ENCODE data around the gene CALML6. TPM values are rescaled to one million over a fixed set of nuclear protein-coding genes. Genes with fewer than 3 reads are reported as not detected.
"Not testable (repeated sequence)": the region's sequence is repeated elsewhere in the genome, so short reads cannot be mapped to it uniquely, and the experiment has no call there.

CALML6 gene
- total RNA-seq, 1 experiment from 2014 or later = not detected

GRCh38 chr1:1925437-1926345, 10.6 kb downstream of the CALML6 start:
- no peak for DNase-seq (ENCODE audit: low spot score)

- DNase-seq (ENCODE audit: low spot score) = no peak
These were observed 11.3 kb downstream of the CALML6 start for GRCh38 chr1:1926346-1926811.

DNA sequence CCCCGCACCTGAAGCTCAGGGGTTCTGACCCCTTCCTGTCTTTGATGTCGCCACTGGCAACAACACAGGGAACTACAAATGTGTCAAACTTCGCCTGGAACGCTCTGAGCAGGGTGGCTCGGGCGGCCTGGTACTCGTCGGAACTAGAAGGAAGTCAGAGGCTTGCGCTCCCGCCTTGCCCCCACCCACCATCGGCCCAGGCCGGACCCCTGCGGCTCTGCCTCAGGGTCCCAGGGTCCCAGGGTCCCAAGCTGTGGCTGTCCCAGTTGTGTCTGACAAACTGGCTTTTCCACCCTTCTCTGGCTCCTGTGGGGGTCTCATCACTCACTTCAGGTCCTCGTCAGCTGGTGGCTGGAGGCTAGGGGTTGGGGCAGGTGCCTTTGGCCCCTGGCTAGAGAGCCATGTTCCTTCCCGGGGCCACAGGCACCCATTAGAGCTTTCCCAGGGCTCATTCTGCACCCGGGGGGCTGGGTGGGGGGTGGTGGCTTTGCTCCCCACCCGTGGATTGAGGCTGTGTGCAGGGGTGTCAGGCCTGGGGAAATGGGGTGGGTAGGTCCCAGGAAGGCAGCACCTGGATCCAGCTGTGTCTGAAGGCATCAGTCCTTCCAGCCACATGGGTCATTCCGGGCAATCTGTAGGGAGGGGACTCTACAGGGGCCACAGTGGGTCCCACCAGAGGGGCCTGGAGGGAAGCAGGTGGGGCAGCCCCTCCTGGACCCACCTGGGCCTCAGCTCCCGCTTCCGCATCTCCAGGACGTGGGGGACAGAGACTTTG, 12.0 kb downstream of the CALML6 start:
- no peak for DNase-seq (ENCODE audit: low spot score)

GRCh38 chr1:1927751-1928150, 12.7 kb downstream of the CALML6 start:
- no peak for DNase-seq (ENCODE audit: low spot score)

- no peak for DNase-seq (ENCODE audit: low spot score)
These were observed 13.4 kb downstream of the CALML6 start for GRCh38 chr1:1928231-1929101.

DNA sequence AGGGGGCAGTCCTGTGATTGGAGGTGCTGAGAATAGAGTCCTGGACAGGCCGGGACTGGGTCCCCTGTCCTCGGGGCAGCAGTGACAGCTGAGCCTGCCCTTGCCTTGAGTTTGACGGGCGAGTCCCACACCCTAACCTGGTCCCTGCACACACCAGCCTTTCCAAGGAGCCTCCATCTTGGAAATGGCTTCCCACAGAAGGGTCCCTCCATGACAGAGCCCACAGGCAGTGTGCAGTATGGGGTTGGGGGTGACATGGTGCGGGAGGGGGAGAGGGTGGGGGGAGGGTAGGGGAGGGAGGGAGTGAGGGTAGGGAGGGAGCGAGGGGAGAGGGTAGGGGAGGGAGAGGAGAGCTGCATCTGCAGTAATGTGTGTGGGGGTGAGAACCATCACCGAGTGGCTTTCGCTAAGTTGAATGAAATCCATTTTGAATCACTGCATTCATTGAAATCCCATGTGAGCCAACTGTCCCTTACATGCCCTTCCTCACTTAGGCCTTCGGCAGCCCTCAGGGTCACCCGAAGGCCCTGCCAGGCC, 14.1 kb downstream of the CALML6 start:
- DNase-seq (ENCODE audit: low spot score) = no peak

DNA sequence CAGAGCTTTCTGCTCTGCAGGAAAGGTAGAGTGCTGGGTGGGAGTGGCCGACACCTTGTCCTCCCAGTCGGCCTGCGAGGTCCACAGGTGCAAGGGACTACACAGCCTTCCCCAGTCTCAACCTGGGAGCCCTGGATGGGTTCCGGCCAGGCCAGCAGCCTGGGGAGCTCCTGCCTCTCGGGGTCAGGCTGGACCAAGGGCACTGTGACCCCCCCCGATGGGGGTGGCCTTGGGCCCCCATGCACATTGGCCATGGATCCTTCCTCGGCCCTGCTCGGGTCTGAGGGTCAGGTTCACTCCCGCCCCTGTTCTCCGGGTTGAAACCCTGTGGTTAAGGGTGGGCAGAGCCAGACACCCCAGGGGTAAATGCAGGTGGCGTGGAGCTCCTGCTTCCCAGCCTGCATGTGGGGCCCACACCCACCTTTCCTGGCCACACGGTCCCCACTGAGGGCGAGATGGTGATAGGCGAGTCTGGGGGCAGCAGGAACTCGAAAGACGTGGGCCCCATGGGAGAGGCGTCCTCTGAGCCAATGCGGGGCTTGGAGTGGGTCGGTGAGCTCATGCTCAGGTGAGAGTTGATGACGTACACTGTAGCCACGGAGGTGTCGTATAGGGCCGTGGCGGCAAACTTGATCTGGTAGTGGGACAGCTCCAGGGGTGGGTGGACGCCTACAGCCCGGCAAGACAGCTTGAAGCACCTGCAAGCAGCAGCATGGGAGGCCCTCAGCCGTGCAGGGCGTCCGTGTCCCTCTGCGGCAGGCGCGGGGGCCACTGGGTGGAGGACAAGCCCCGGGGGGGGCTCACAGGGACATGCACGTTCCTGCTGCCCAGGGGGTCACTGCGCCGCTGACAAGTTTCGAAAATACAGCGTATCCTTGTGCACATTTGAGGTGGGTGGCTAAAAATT, 14.8 kb downstream of the CALML6 start:
- DNase-seq (ENCODE audit: low spot score) = no peak

DNA sequence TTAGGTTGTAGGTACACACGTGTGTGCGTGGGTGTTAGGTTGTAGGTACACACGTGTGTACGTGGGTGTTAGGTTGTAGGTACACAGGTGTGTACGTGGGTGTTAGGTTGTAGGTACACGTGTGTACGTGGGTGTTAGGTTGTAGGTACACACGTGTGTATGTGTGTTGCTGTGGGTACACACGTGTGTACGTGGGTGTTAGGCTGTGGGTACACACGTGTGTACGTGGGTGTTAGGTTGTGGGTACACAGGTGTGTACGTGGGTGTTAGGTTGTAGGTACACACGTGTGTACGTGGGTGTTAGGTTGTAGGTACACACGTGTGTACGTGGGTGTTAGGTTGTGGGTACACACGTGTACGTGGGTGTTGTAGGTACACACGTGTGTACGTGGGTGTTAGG, 19.8 kb downstream of the CALML6 start:
- not testable (repeated sequence) for DNase-seq (ENCODE audit: low spot score)

- no peak for DNase-seq (ENCODE audit: low spot score)
These were observed 22.0 kb downstream of the CALML6 start for GRCh38 chr1:1937061-1937460.

DNA sequence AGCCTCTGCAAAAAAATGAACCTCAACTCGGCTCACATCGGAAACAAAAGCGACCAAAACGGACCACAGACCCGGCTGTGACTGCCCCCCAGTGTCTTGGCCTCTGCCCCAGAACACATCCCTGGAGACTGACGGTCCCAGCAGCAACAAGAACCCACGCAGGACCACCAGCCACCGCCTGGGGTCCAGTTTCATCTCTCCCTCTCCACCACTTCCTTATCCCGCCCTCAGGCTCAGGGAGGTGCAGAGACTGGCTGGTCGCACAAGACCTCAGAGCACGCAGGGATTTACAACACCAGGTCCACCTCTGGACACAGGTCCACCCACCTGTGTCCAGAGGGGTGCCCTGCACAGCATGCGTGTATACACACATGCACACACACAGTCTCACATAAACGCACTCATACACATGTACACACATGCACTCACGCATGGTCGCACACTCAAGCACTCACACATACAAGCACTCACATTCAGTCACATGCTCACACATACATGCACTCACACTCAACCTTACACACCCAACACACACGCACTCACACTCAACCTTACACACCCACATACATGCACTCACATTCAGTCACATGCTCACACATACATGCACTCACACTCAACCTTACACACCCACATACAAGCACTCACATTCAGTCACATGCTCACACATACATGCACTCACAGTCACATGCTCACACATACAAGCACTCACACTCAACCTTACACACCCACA, 22.7 kb downstream of the CALML6 start:
- DNase-seq (ENCODE audit: low spot score) = no peak

- no peak for DNase-seq (ENCODE audit: low spot score)
These were observed 23.2 kb downstream of the CALML6 start for GRCh38 chr1:1938276-1938573.

- no peak for DNase-seq (ENCODE audit: low spot score)
These were observed 23.7 kb downstream of the CALML6 start for GRCh38 chr1:1938613-1939295.

DNA sequence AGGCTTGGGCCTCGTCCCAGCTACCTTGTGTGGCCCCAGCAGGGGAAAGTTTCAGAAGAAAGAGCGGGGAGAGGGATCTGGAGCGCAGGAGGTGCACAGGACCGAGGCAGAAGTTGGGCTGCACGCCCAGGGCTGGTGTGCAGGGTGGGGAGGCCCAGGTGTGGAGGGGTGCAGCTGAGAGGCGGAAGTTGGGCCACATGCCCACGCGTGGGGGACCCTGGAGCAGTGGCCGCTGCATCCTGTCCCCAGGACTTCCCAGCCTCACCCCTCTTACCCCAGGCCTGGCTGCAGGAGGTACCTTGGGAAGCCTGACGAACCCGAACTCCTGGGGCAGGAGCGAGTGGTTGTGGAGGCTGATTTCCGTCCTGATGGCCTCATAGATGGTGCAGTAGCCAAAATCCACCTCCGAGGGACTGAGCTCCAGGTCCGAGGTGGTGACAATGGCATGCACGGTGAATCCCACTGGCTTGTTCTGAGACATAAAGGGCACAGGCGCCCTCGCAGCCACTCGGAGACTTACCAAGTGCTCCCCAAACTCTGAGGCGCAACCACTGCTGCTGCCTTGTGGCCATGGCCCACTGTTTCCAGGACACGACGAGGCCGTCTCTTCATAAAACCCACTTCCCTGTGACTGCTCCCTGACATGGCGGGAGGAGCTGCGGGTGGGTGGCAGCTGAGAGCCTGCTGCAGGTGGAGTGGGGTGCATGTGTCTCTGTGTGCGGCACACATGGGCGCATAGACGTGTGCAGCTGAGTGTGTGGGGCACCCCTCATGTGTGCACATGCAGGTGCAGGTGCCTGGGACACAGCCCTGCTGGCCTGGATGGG, 24.4 kb downstream of the CALML6 start:
- no peak for DNase-seq (ENCODE audit: low spot score)

- DNase-seq (ENCODE audit: low spot score) = no peak
These were observed 25.0 kb downstream of the CALML6 start for GRCh38 chr1:1940123-1940425.

DNA sequence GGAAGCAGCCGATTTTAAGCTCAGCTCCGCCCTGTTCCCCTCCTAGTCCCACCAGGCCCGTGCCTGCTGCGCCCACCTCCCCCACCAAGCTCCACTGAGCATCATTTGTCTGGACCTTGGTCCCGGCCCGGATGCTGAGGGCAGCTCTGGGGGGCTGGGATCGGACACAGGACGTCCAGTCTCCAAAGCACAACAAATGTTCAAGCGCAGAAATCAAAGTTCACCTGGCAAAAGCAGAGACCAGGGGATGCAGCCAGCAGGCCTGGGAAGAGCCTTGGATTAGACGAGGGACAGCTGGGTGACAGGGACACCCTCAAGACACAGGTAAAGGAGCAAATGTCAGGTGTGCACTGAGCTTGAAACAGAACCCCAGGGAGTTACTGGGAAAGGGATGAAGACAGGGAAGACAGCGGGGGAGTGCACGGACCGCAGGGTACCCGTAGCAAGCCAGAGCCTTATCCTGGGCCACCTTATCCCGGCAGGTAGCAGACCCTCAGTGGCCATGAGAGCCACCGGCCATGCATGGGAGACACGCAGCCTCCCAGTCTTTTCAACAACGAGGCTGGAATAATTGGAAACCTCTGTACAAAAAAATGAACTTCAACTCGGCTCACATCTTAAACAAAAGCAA, 26.3 kb downstream of the CALML6 start:
- no peak for DNase-seq (ENCODE audit: low spot score)

DNA sequence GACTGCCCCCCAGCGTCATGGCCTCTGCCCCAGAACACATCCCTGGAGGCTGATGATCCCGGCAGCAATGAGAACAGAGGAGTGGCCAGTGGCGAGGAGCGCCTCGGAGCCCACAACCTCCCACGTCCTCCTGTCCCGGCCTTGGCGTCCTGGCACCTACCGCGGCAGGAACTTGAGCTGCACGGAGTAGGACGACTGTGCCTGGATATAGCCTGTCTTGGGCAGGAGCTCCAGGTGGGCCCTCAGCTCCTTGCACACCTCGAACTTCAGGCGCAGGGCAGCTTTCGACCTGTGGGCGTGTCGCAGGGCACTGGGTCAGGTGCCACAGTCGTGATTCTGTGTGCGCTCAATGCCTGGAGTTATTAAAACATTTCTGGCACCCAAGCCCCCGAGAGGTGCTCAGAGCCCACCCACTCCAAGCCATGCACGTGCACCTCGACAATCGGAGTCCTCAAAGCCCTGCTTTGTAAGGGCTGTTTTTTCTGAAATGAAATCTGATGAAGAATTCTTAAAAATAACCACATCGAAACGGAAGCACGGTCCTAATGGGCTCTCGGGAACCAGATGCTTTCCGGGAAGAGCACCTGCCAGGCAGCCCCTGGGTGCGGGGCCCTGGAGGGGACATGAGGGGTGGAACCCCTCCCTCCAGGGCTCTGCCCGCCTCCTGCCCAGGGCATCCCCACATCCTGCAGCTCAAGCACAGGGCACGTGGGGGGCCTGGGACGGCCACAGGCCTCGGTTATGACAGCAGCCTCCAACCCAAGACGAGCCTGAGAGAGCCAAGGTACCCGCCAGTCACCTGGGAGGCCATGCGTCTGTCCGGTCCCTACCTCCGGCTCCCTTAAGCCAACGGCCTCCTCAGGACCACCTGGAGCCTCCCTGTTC, 27.1 kb downstream of the CALML6 start:
- no peak for DNase-seq (ENCODE audit: low spot score)
